ENCODE results near the gene PDCD11.
A peak's percentile ranks its signal among the peaks of the same experiment; 100 is the strongest.

PDCD11 gene

DNA sequence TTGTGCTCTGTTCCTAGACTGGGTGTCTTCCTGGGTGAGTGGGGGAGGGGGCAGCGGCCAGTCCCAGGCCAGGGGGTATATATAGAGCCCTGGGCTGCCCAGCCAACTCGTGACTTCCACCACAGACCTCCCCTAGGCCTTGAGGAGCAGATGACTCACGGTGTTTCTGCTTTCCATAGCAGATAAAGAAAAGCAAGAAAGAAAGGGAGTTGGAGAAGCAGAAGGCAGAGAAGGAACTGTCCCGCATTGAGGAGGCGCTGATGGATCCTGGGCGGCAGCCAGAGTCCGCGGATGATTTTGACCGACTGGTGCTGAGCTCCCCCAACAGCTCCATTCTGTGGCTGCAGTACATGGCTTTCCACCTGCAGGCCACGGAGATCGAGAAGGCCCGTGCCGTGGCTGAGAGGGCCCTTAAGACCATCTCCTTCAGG lies 45.6 kb downstream of the PDCD11 start:
- peak in 1 of 2 experiments; percentile 31 for DNase-seq (ENCODE audit: low read depth in 1 of 2, low spot score in 1 of 2)
- H3K27me3 ChIP-seq (ENCODE audit: insufficient read depth, poor library complexity, severe bottlenecking) = no peaks in the 10 kb centered on the region
- H3K4me3 ChIP-seq (replicated peaks; ENCODE audit: insufficient read depth, low read length) = no peak overlapping the region
- 0 out of 2 replicates have a peak overlapping the region, but pooled peaks have one; percentile 2 for H3K27ac ChIP-seq (replicated peaks)
- TF ChIP-seq, protein P1, sequence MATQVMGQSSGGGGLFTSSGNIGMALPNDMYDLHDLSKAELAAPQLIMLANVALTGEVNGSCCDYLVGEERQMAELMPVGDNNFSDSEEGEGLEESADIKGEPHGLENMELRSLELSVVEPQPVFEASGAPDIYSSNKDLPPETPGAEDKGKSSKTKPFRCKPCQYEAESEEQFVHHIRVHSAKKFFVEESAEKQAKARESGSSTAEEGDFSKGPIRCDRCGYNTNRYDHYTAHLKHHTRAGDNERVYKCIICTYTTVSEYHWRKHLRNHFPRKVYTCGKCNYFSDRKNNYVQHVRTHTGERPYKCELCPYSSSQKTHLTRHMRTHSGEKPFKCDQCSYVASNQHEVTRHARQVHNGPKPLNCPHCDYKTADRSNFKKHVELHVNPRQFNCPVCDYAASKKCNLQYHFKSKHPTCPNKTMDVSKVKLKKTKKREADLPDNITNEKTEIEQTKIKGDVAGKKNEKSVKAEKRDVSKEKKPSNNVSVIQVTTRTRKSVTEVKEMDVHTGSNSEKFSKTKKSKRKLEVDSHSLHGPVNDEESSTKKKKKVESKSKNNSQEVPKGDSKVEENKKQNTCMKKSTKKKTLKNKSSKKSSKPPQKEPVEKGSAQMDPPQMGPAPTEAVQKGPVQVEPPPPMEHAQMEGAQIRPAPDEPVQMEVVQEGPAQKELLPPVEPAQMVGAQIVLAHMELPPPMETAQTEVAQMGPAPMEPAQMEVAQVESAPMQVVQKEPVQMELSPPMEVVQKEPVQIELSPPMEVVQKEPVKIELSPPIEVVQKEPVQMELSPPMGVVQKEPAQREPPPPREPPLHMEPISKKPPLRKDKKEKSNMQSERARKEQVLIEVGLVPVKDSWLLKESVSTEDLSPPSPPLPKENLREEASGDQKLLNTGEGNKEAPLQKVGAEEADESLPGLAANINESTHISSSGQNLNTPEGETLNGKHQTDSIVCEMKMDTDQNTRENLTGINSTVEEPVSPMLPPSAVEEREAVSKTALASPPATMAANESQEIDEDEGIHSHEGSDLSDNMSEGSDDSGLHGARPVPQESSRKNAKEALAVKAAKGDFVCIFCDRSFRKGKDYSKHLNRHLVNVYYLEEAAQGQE (IDR thresholded peaks at IDR 0.05; ENCODE audit: insufficient replicate concordance, low read depth) = no peak
- TF ChIP-seq GABPA (IDR thresholded peaks at IDR 0.05; ENCODE audit: low read depth) = no peak

DNA sequence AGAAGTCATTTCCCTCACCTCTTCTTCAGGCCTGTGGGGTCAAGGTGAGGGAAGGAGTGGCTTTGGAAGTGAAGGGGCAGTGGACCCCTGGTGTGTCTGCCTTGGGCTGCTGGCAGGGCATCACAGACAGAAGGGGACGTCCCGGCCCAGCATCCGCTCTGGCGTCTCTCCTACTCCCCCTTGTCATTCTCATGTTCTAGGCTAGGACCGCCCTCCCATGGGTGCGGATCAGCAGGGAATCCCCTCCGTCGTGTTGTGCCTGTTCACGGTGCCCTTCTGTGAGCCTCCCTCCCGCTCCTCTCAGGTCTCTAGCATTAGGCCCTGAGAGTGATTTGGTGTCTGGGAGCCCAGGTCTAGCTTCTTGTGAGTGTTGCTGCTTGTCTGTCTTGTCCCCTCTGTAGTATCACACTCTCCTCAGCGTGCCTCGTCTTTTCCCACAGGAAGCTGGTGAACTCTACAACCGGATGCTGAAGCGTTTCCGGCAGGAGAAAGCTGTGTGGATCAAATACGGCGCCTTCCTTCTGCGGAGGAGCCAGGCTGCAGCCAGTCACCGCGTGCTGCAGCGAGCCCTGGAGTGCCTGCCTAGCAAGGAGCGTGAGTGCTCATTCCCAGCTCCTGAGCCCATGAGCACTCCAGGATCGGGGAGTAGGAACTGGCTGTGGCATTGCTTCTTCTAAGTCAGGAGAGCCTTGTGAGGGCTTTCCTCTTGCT lies 47.2 kb downstream of the PDCD11 start:
- Histone ChIP-seq H3K4me3 (replicated peaks; ENCODE audit: insufficient read depth, low read length) (no peak overlapping the region), H3K27ac (replicated peaks) (no peak overlapping the region), H3K27me3 (ENCODE audit: insufficient read depth, poor library complexity, severe bottlenecking) (no peaks in the 10 kb centered on the region)
- no peak for DNase-seq (ENCODE audit: low read depth in 1 of 2, low spot score in 1 of 2)
- TF ChIP-seq, protein P2, sequence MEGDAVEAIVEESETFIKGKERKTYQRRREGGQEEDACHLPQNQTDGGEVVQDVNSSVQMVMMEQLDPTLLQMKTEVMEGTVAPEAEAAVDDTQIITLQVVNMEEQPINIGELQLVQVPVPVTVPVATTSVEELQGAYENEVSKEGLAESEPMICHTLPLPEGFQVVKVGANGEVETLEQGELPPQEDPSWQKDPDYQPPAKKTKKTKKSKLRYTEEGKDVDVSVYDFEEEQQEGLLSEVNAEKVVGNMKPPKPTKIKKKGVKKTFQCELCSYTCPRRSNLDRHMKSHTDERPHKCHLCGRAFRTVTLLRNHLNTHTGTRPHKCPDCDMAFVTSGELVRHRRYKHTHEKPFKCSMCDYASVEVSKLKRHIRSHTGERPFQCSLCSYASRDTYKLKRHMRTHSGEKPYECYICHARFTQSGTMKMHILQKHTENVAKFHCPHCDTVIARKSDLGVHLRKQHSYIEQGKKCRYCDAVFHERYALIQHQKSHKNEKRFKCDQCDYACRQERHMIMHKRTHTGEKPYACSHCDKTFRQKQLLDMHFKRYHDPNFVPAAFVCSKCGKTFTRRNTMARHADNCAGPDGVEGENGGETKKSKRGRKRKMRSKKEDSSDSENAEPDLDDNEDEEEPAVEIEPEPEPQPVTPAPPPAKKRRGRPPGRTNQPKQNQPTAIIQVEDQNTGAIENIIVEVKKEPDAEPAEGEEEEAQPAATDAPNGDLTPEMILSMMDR (IDR thresholded peaks at IDR 0.05; ENCODE audit: insufficient read depth, low read length) = no peak
- TF ChIP-seq SPI1 (IDR thresholded peaks at IDR 0.05; ENCODE audit: borderline replicate concordance, low read depth) = no peak
- no peak for TF ChIP-seq POLR2AphosphoS5 (IDR thresholded peaks at IDR 0.05; ENCODE audit: low read depth)
- TF ChIP-seq, protein P1 (IDR thresholded peaks at IDR 0.05; ENCODE audit: insufficient replicate concordance, low read depth) = no peak
- no peak for TF ChIP-seq GABPA (IDR thresholded peaks at IDR 0.05; ENCODE audit: low read depth)

DNA sequence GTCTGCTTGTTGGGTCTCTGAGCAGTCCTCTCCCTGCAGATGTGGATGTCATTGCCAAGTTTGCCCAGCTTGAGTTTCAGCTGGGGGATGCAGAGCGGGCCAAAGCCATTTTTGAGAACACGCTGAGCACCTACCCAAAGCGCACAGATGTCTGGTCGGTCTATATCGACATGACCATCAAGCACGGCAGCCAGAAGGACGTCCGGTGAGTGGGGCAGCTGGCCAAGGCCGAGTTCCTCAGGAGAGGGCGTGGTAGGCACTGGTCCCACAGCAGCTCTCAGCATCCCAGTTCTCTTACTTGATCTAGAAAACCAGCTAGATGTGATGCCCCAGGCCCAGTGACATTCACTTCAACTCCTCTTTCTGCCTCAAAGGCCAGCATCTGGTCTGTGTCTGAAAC lies 48.1 kb downstream of the PDCD11 start:
- TF ChIP-seq, protein P1 (IDR thresholded peaks at IDR 0.05; ENCODE audit: insufficient replicate concordance, low read depth) = no peak
- TF ChIP-seq, protein P2 (IDR thresholded peaks at IDR 0.05; ENCODE audit: insufficient read depth, low read length) = no peak
- DNase-seq (ENCODE audit: low read depth in 1 of 2, low spot score in 1 of 2) = no peak
- H3K27me3 ChIP-seq (ENCODE audit: insufficient read depth, poor library complexity, severe bottlenecking) = no peaks in the 10 kb centered on the region
- H3K4me3 ChIP-seq (replicated peaks; ENCODE audit: insufficient read depth, low read length) = no peak overlapping the region
- H3K27ac ChIP-seq (replicated peaks) = no peak overlapping the region

All from HL-60 (cell line).